HepG2 (cell line): ENCODE measurements around the gene ALK. TPM values are rescaled to one million over a fixed set of nuclear protein-coding genes. Genes with fewer than 3 reads are reported as not detected.

Source experiments
- ATAC-seq: fragments of 200-7000 bp; cut with Tn5 transposase; 3 replicates; pipeline ENCODE4 v1.9.1; 2020; ENCODE audit warnings: mild to moderate bottlenecking, moderate library complexity
- BruUV-seq: library from RNA; stranded (reverse); fragments of 400-500 nt; replicated peaks from 2 replicates; lab custom pipeline; 2021; lab: Mats Ljungman, UMichigan
- CTCF ChIA-PET: fragments of 300-600 bp; formaldehyde crosslinking; extraction: SDS; loops from one replicate; lab custom pipeline; 2021; ENCODE audit warnings: low total read pairs, inconsistent platforms, low intra/inter-chr PET ratio; lab: Yijun Ruan, JAX
- POLR2A ChIA-PET: fragments of 350-600 bp; sonication (Branson Sonifier 250); formaldehyde crosslinking; loops from one replicate; lab custom pipeline; 2020; ENCODE audit warnings: antibody characterized with exemption, inconsistent platforms; lab: Yijun Ruan, JAX
- DNase-seq: peaks from one replicate; pipeline ENCODE4 v3.0.0-alpha.2; 2015; ENCODE audit warnings: low spot score
- FAIRE-seq: peaks from 3 replicates; lab custom pipeline; 2011; peaks lifted over from hg19 to GRCh38; lab: Jason Lieb, UNC
- H2AFZ ChIP-seq: one replicate; pipeline ENCODE4 v1.6.1; 2011; ENCODE audit warnings: low read length, inconsistent platforms
- H3K27ac ChIP-seq: fragments of 300-600 bp; 3 replicates; pipeline ENCODE4 v1.8.0; 2011; ENCODE audit warnings: mixed run types, mild to moderate bottlenecking, mixed read lengths, low read length, inconsistent platforms; ENCODE audit not compliant: insufficient read depth; ENCODE audit errors: extremely low read length
- H3K27me3 ChIP-seq, 2 experiments: fragments of 200-600 bp in 1 of 2; 2 replicates in 1 of 2; 3 replicates in 1 of 2; pipeline versions ENCODE4 v1.6.0 to v1.8.0; 2011; ENCODE audit warnings: low read length in 2 of 2, mild to moderate bottlenecking in 2 of 2, moderate library complexity in 2 of 2, inconsistent platforms in 1 of 2; ENCODE audit not compliant: insufficient read depth in 2 of 2, control insufficient read depth in 1 of 2
- H3K36me3 ChIP-seq, 2 experiments: fragments of 200-600 bp in 1 of 2; replicated peaks in 1 of 2; 2 replicates in 1 of 2; 3 replicates in 1 of 2; pipeline versions ENCODE4 v1.5.1 to v1.8.0; 2011; ENCODE audit warnings: low read length in 2 of 2, inconsistent platforms in 1 of 2; ENCODE audit not compliant: insufficient read depth in 2 of 2, control insufficient read depth in 1 of 2
- H3K4me1 ChIP-seq: 2 replicates; pipeline ENCODE4 v1.5.1; 2012; ENCODE audit warnings: low read length, inconsistent platforms; ENCODE audit not compliant: insufficient read depth
- H3K4me2 ChIP-seq: 2 replicates; pipeline ENCODE4 v1.6.0; 2011; ENCODE audit warnings: low read depth, low read length, inconsistent platforms
- H3K4me3 ChIP-seq, 3 experiments: fragments of 200-600 bp in 1 of 3; sonication (generic), shearing (Covaris generic) in 1 of 3; replicated peaks in 1 of 3; 2 replicates each; pipeline ENCODE4 v1.5.1; 2011 to 2016; ENCODE audit warnings: low read length in 3 of 3, inconsistent platforms in 2 of 3, low read depth in 2 of 3, mild to moderate bottlenecking in 2 of 3, control low read depth in 1 of 3, mixed read lengths in 1 of 3; ENCODE audit not compliant: insufficient read depth in 1 of 3
- H3K79me2 ChIP-seq: one replicate; pipeline ENCODE4 v1.6.1; 2011; ENCODE audit warnings: low read length, inconsistent platforms; ENCODE audit not compliant: insufficient read depth
- H3K9ac ChIP-seq: 2 replicates; pipeline ENCODE4 v1.6.0; 2011; ENCODE audit warnings: mild to moderate bottlenecking, low read depth, low read length, inconsistent platforms; ENCODE audit not compliant: insufficient read depth
- H3K9me3 ChIP-seq: 2 replicates; pipeline ENCODE4 v1.5.1; 2012; ENCODE audit warnings: mild to moderate bottlenecking, low read length
- H4K20me1 ChIP-seq: 2 replicates; pipeline ENCODE4 v1.6.0; 2011; ENCODE audit warnings: inconsistent platforms, mild to moderate bottlenecking, low read length, moderate library complexity; ENCODE audit not compliant: insufficient read depth
- DRAP1 ChIP-seq: IDR thresholded peaks from 2 replicates; pipeline ENCODE4 v1.6.1; 2016; ENCODE audit warnings: missing genetic modification reagents, missing compliant biosample characterization
- FOXA3 ChIP-seq: IDR thresholded peaks from 2 replicates; pipeline ENCODE4 v1.6.1; 2016; ENCODE audit warnings: missing genetic modification reagents, missing compliant biosample characterization
- FOXK2 ChIP-seq: fragments of 450-650 bp; IDR thresholded peaks from 2 replicates; pipeline ENCODE4 v1.6.1; 2016
- HMG20B ChIP-seq: conservative IDR thresholded peaks from 2 replicates; pipeline ENCODE4 v1.6.1; 2016; ENCODE audit warnings: missing genetic modification reagents, missing compliant biosample characterization
- HOXA3 ChIP-seq: sonication (generic); formaldehyde crosslinking; IDR thresholded peaks from 2 replicates; pipeline ENCODE4 v1.5.0; 2020; ENCODE audit warnings: missing genetic modification reagents
- ISL2 ChIP-seq: sonication (generic); formaldehyde crosslinking; IDR thresholded peaks from 2 replicates; pipeline ENCODE4 v1.5.0; 2020; ENCODE audit warnings: missing genetic modification reagents
- MYPOP ChIP-seq: sonication (generic); formaldehyde crosslinking; IDR thresholded peaks from 2 replicates; pipeline ENCODE4 v1.8.1; 2023; ENCODE audit warnings: mild to moderate bottlenecking, moderate library complexity, missing genetic modification reagents
- NR1H2 ChIP-seq: sonication (generic); formaldehyde crosslinking; IDR thresholded peaks from 2 replicates; pipeline ENCODE4 v1.8.1; 2022; ENCODE audit warnings: low read depth, missing genetic modification reagents, borderline replicate concordance
- PAXIP1 ChIP-seq: sonication (generic); formaldehyde crosslinking; conservative IDR thresholded peaks from 2 replicates; pipeline ENCODE4 v1.4.0; 2020; ENCODE audit warnings: mild to moderate bottlenecking, missing genetic modification reagents, moderate library complexity
- RFX5 ChIP-seq: IDR thresholded peaks from 2 replicates; pipeline ENCODE4 v1.6.1; 2011; ENCODE audit warnings: low read depth, low read length, improper control_type of control experiment
- SATB2 ChIP-seq: sonication (generic); formaldehyde crosslinking; IDR thresholded peaks from 2 replicates; pipeline ENCODE4 v1.5.0; 2020; ENCODE audit warnings: missing genetic modification reagents
- TEAD2 ChIP-seq: sonication (generic); formaldehyde crosslinking; IDR thresholded peaks from 2 replicates; pipeline ENCODE4 v1.9.0; 2021; ENCODE audit warnings: missing genetic modification reagents
- ZNF343 ChIP-seq: sonication (generic); formaldehyde crosslinking; IDR thresholded peaks from 2 replicates; pipeline ENCODE4 v1.4.0; 2020; ENCODE audit warnings: mild to moderate bottlenecking, missing genetic modification reagents
- ZNF574 ChIP-seq: sonication (generic); formaldehyde crosslinking; IDR thresholded peaks from 2 replicates; pipeline ENCODE4 v1.4.0; 2020; ENCODE audit warnings: missing genetic modification reagents
- ZNF644 ChIP-seq: IDR thresholded peaks from 2 replicates; pipeline ENCODE4 v1.6.1; 2016; ENCODE audit warnings: low read depth
- ZNF75D ChIP-seq: sonication (generic); formaldehyde crosslinking; IDR thresholded peaks from 2 replicates; pipeline ENCODE4 v1.8.1; 2023; ENCODE audit warnings: missing genetic modification reagents, mild to moderate bottlenecking, borderline replicate concordance
- ZNF841 ChIP-seq: sonication (generic); formaldehyde crosslinking; IDR thresholded peaks from 2 replicates; pipeline ENCODE4 v1.8.1; 2023; ENCODE audit warnings: missing genetic modification reagents, borderline replicate concordance
- WGBS: methylation state at CpG from one replicate; pipeline ENCODE4 v1.1.6; 2017; ENCODE audit warnings: low lambda C conversion rate; 5-methylcytosine and 5-hydroxymethylcytosine counted together
- in situ Hi-C: cut with HindIII; loops from 2 replicates; pipeline ENCODE4 v1.10.0; 2017; ENCODE audit warnings: low pct_unique_long_range_greater_than_20kb; ENCODE audit not compliant: extremely low pct_ligation_motif_present
- intact Hi-C: fragments of 100-400 bp; cut with micrococcal nuclease; formaldehyde crosslinking; loops from one replicate; pipeline ENCODE4 v1.10.0; 2022; ENCODE audit not compliant: unreplicated experiment
- polyA plus RNA-seq, 8 experiments: library from polyadenylated mRNA; depleted of rRNA in 3 of 8; stranded (reverse) in 7 of 8; unstranded in 1 of 8; fragments of >200 nt; fragmentation: Illumina TruSeq in 4 of 8; extraction: Trizol in 4 of 8; gene quantifications; 2 replicates each; pipeline versions ENCODE4 v1.2.1 to v1.2.3, GENCODE V29; 2011 to 2016; ENCODE audit warnings: low read depth in 4 of 8, missing spikeins in 1 of 8, mixed read lengths in 1 of 8; ENCODE audit not compliant: insufficient read depth in 1 of 8
- total RNA-seq, 5 experiments: library from RNA; depleted of rRNA; stranded (reverse); fragments of >200 nt; fragmentation: Illumina TruSeq; extraction: Trizol; gene quantifications; 2 replicates each; pipeline ENCODE4 v1.2.3, GENCODE V29; 2016; ENCODE audit warnings: low read depth in 1 of 5

Gene ALK
- total and polyA plus RNA-seq, 2 of the 13 experiments (the other 11 are each of a cell fraction or from before 2014, with no cell fraction given), result not detected

GRCh38 chr2:29610569-29610968 is 310.8 kb downstream of the ALK start:
- Histone ChIP-seq H3K36me3 (no peaks in the 10 kb centered on the region), H2AFZ (no peak overlapping the region), H3K27me3 (peaks cover 0 to 20% of the 10 kb centered on the region in 2 experiments; a peak in 2 of 5 replicates), H3K79me2 (no peaks in the 10 kb centered on the region), H3K4me3 (no peak overlapping the region), H3K4me1 (no peaks in the 10 kb centered on the region), H3K9ac (no peak overlapping the region), H3K27ac (no peak overlapping the region), H3K9me3 (no peaks in the 10 kb centered on the region), H3K4me2 (no peak overlapping the region), H4K20me1 (no peaks in the 10 kb centered on the region)
- DNase-seq (no peak), FAIRE-seq (no peak), ATAC-seq (no peak)
- in situ Hi-C loops (no loop called here), intact Hi-C loops (no loop called here)
- ChIA-PET POLR2A (no interaction called here), CTCF (no interaction called here)
- WGBS, result 61% methylated on average over 3 of the region's 3 CpGs
- no TSS peak for BruUV-seq
- TF ChIP-seq ZNF841, result no peak
- no peak for TF ChIP-seq PAXIP1 (CRISPR knock-in tag)
- TF ChIP-seq HOXA3 (CRISPR knock-in tag), result no peak
- no peak for TF ChIP-seq ZNF574
- TF ChIP-seq FOXK2, result no peak
- TF ChIP-seq SATB2 (CRISPR knock-in tag), result no peak
- TF ChIP-seq ZNF343, result no peak
- TF ChIP-seq ISL2 (CRISPR knock-in tag), result no peak
- TF ChIP-seq MYPOP (CRISPR knock-in tag), result no peak
- no peak for TF ChIP-seq NR1H2
- TF ChIP-seq RFX5, result no peak
- TF ChIP-seq HMG20B, result no peak
- no peak for TF ChIP-seq DRAP1
- TF ChIP-seq TEAD2, result no peak
- TF ChIP-seq ZNF644, result no peak
- TF ChIP-seq ZNF75D (CRISPR knock-in tag), result no peak
- no peak for TF ChIP-seq FOXA3
